Measurements from ENCODE around the gene DSCAML1.
A peak's percentile ranks its signal among the peaks of the same experiment; 100 is the strongest.

The DSCAML1 gene

GRCh38 chr11:117618302-117618981 lies 178.6 kb downstream of the DSCAML1 start:
- Histone ChIP-seq H3K27ac (ENCODE audit: low read depth, low read length) (no peak overlapping the region), H3K4me1 (ENCODE audit: control insufficient read depth, insufficient read depth, low read length) (peaks cover 14% of the 10 kb centered on the region), H3K9ac (ENCODE audit: low read depth, low read length) (no peak overlapping the region), H3K9me3 (ENCODE audit: control insufficient read depth, insufficient read depth, low read length) (no peaks in the 10 kb centered on the region), H3K36me3 (ENCODE audit: control insufficient read depth, insufficient read depth, low read length) (no peaks in the 10 kb centered on the region), H3K27me3 (ENCODE audit: control insufficient read depth, insufficient read depth, low read length) (no peaks in the 10 kb centered on the region), H3K4me3 (ENCODE audit: low read depth, low read length) (no peak overlapping the region)

GRCh38 chr11:117616979-117617378 lies 180.0 kb downstream of the DSCAML1 start:
- Histone ChIP-seq H3K9me3 (ENCODE audit: control insufficient read depth, insufficient read depth, low read length) (no peaks in the 10 kb centered on the region), H3K9ac (ENCODE audit: low read depth, low read length) (no peak overlapping the region), H3K4me1 (ENCODE audit: control insufficient read depth, insufficient read depth, low read length) (peaks cover 25% of the 10 kb centered on the region), H3K4me3 (ENCODE audit: low read depth, low read length) (no peak overlapping the region), H3K36me3 (ENCODE audit: control insufficient read depth, insufficient read depth, low read length) (no peaks in the 10 kb centered on the region), H3K27me3 (ENCODE audit: control insufficient read depth, insufficient read depth, low read length) (0 out of 2 replicates have a peak, but pooled peaks cover 4% of the 10 kb centered on the region), H3K27ac (ENCODE audit: low read depth, low read length) (no peak overlapping the region)

- Histone ChIP-seq H3K27ac (ENCODE audit: low read depth, low read length) (no peak overlapping the region), H3K4me1 (ENCODE audit: control insufficient read depth, insufficient read depth, low read length) (peaks cover 38% of the 10 kb centered on the region), H3K27me3 (ENCODE audit: control insufficient read depth, insufficient read depth, low read length) (0 out of 2 replicates have a peak, but pooled peaks cover 6% of the 10 kb centered on the region), H3K9me3 (ENCODE audit: control insufficient read depth, insufficient read depth, low read length) (no peaks in the 10 kb centered on the region), H3K4me3 (ENCODE audit: low read depth, low read length) (no peak overlapping the region), H3K9ac (ENCODE audit: low read depth, low read length) (no peak overlapping the region), H3K36me3 (ENCODE audit: control insufficient read depth, insufficient read depth, low read length) (no peaks in the 10 kb centered on the region)
Measured at GRCh38 chr11:117614728-117615127, 182.3 kb downstream of the DSCAML1 start.

GRCh38 chr11:117613521-117613920 lies 183.5 kb downstream of the DSCAML1 start:
- H3K4me3 ChIP-seq (ENCODE audit: low read depth, low read length), result no peak overlapping the region; the same call in 1 of the 2 replicates
- no peaks in the 10 kb centered on the region for H3K36me3 ChIP-seq (ENCODE audit: control insufficient read depth, insufficient read depth, low read length)
- H3K4me1 ChIP-seq (ENCODE audit: control insufficient read depth, insufficient read depth, low read length), result peaks cover 38% of the 10 kb centered on the region
- no peak overlapping the region for H3K9ac ChIP-seq (ENCODE audit: low read depth, low read length)
- 0 out of 2 replicates have a peak, but pooled peaks cover 6% of the 10 kb centered on the region for H3K27me3 ChIP-seq (ENCODE audit: control insufficient read depth, insufficient read depth, low read length)
- no peaks in the 10 kb centered on the region for H3K9me3 ChIP-seq (ENCODE audit: control insufficient read depth, insufficient read depth, low read length)
- H3K27ac ChIP-seq (ENCODE audit: low read depth, low read length), result peak overlapping the region; percentile 54

GRCh38 chr11:117612177-117612576 lies 184.8 kb downstream of the DSCAML1 start:
- Histone ChIP-seq H3K27ac (ENCODE audit: low read depth, low read length) (no peak overlapping the region), H3K4me3 (ENCODE audit: low read depth, low read length) (no peak overlapping the region), H3K36me3 (ENCODE audit: control insufficient read depth, insufficient read depth, low read length) (no peaks in the 10 kb centered on the region), H3K9me3 (ENCODE audit: control insufficient read depth, insufficient read depth, low read length) (no peaks in the 10 kb centered on the region), H3K27me3 (ENCODE audit: control insufficient read depth, insufficient read depth, low read length) (0 out of 2 replicates have a peak, but pooled peaks cover 6% of the 10 kb centered on the region), H3K9ac (ENCODE audit: low read depth, low read length) (no peak overlapping the region), H3K4me1 (ENCODE audit: control insufficient read depth, insufficient read depth, low read length) (peaks cover 44% of the 10 kb centered on the region)

GRCh38 chr11:117610901-117611300 lies 186.1 kb downstream of the DSCAML1 start:
- Histone ChIP-seq H3K27me3 (ENCODE audit: control insufficient read depth, insufficient read depth, low read length) (0 out of 2 replicates have a peak, but pooled peaks cover 6% of the 10 kb centered on the region), H3K9me3 (ENCODE audit: control insufficient read depth, insufficient read depth, low read length) (no peaks in the 10 kb centered on the region), H3K36me3 (ENCODE audit: control insufficient read depth, insufficient read depth, low read length) (no peaks in the 10 kb centered on the region), H3K9ac (ENCODE audit: low read depth, low read length) (no peak overlapping the region), H3K4me1 (ENCODE audit: control insufficient read depth, insufficient read depth, low read length) (peaks cover 57% of the 10 kb centered on the region), H3K27ac (ENCODE audit: low read depth, low read length) (no peak overlapping the region), H3K4me3 (ENCODE audit: low read depth, low read length) (no peak overlapping the region)

- Histone ChIP-seq H3K4me1 (ENCODE audit: control insufficient read depth, insufficient read depth, low read length) (peaks cover 53% of the 10 kb centered on the region), H3K27ac (ENCODE audit: low read depth, low read length) (no peak overlapping the region), H3K9ac (ENCODE audit: low read depth, low read length) (no peak overlapping the region), H3K36me3 (ENCODE audit: control insufficient read depth, insufficient read depth, low read length) (no peaks in the 10 kb centered on the region), H3K27me3 (ENCODE audit: control insufficient read depth, insufficient read depth, low read length) (0 out of 2 replicates have a peak, but pooled peaks cover 6% of the 10 kb centered on the region), H3K9me3 (ENCODE audit: control insufficient read depth, insufficient read depth, low read length) (no peaks in the 10 kb centered on the region), H3K4me3 (ENCODE audit: low read depth, low read length) (no peak overlapping the region)
Measured at GRCh38 chr11:117610045-117610444, 187.0 kb downstream of the DSCAML1 start.

GRCh38 chr11:117607449-117607848 lies 189.6 kb downstream of the DSCAML1 start:
- Histone ChIP-seq H3K27me3 (ENCODE audit: control insufficient read depth, insufficient read depth, low read length) (peaks cover 6% of the 10 kb centered on the region; the same call in 1 of the 2 replicates), H3K36me3 (ENCODE audit: control insufficient read depth, insufficient read depth, low read length) (no peaks in the 10 kb centered on the region), H3K4me1 (ENCODE audit: control insufficient read depth, insufficient read depth, low read length) (peaks cover 36% of the 10 kb centered on the region), H3K4me3 (ENCODE audit: low read depth, low read length) (no peak overlapping the region), H3K27ac (ENCODE audit: low read depth, low read length) (no peak overlapping the region), H3K9me3 (ENCODE audit: control insufficient read depth, insufficient read depth, low read length) (no peaks in the 10 kb centered on the region), H3K9ac (ENCODE audit: low read depth, low read length) (no peak overlapping the region)

GRCh38 chr11:117606790-117607189 lies 190.2 kb downstream of the DSCAML1 start:
- Histone ChIP-seq H3K9me3 (ENCODE audit: control insufficient read depth, insufficient read depth, low read length) (no peaks in the 10 kb centered on the region), H3K4me3 (ENCODE audit: low read depth, low read length) (no peak overlapping the region), H3K36me3 (ENCODE audit: control insufficient read depth, insufficient read depth, low read length) (no peaks in the 10 kb centered on the region), H3K27me3 (ENCODE audit: control insufficient read depth, insufficient read depth, low read length) (peaks cover under 1% of the 10 kb centered on the region; the same call in 1 of the 2 replicates), H3K9ac (ENCODE audit: low read depth, low read length) (no peak overlapping the region), H3K27ac (ENCODE audit: low read depth, low read length) (no peak overlapping the region), H3K4me1 (ENCODE audit: control insufficient read depth, insufficient read depth, low read length) (peaks cover 32% of the 10 kb centered on the region)

GRCh38 chr11:117606211-117606610 lies 190.8 kb downstream of the DSCAML1 start:
- Histone ChIP-seq H3K27ac (ENCODE audit: low read depth, low read length) (no peak overlapping the region), H3K36me3 (ENCODE audit: control insufficient read depth, insufficient read depth, low read length) (no peaks in the 10 kb centered on the region), H3K27me3 (ENCODE audit: control insufficient read depth, insufficient read depth, low read length) (no peaks in the 10 kb centered on the region; the same call in 1 of the 2 replicates), H3K9ac (ENCODE audit: low read depth, low read length) (no peak overlapping the region), H3K4me1 (ENCODE audit: control insufficient read depth, insufficient read depth, low read length) (peaks cover 33% of the 10 kb centered on the region), H3K9me3 (ENCODE audit: control insufficient read depth, insufficient read depth, low read length) (no peaks in the 10 kb centered on the region), H3K4me3 (ENCODE audit: low read depth, low read length) (no peak overlapping the region)

GRCh38 chr11:117605331-117605730 lies 191.7 kb downstream of the DSCAML1 start:
- H3K4me3 ChIP-seq (ENCODE audit: low read depth, low read length), result no peak overlapping the region
- H3K27ac ChIP-seq (ENCODE audit: low read depth, low read length), result no peak overlapping the region
- no peaks in the 10 kb centered on the region for H3K9me3 ChIP-seq (ENCODE audit: control insufficient read depth, insufficient read depth, low read length)
- peaks cover 33% of the 10 kb centered on the region for H3K4me1 ChIP-seq (ENCODE audit: control insufficient read depth, insufficient read depth, low read length)
- H3K27me3 ChIP-seq (ENCODE audit: control insufficient read depth, insufficient read depth, low read length), result no peaks in the 10 kb centered on the region; the same call in 1 of the 2 replicates
- H3K9ac ChIP-seq (ENCODE audit: low read depth, low read length), result no peak overlapping the region
- H3K36me3 ChIP-seq (ENCODE audit: control insufficient read depth, insufficient read depth, low read length), result no peaks in the 10 kb centered on the region

Data from HUES48 (cell line).